A549 treated with dexamethasone at 1 μM for 4 hours (cell line): ENCODE data around the gene CT47A7. TPM values are rescaled to one million over a fixed set of nuclear protein-coding genes. Genes with fewer than 3 reads are reported as not detected.

Experiments
- total RNA-seq: library from RNA; stranded (reverse); fragments of 200-300 nt; extraction: Qiagen RNA extraction; gene quantifications from 5 replicates; pipeline ENCODE4 v1.2.3, GENCODE V29; 2022

Gene CT47A7
- total RNA-seq = not detected in 5 replicates

DNA sequence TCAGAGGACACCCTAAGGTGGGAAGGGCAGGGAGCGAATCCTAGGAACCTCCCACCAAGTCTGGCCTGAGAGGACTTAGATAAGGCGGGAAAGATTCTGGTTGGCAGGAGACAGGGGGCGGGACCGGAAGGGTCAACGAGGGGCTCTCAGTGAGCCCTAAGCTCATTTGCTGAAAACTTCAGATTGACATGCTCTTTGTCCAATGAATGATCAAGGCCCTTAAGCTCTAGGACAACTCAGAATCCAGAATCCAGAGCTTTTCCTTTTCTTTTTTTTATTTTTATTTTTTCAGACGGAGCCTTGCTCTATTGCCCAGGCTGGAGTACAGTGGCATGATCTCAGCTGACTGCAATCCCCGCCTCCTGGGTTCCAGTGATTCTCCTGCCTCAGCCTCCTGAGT lies at the start of gene CT47A7:
Gene CT47A7, minus strand, starts transcription at position 101 of the 400 bp plus-strand sequence. CDS start 255 bp downstream, outside the sequence.

GRCh38 chrX:120985660-120986059 lies 29.3 kb upstream of the CT47A7 start, which contains the start of gene CT47A1:
CT47A1 (minus strand) TSS chrX:120985760; CDS start chrX:120985529, 231 bp downstream.

Other genes with a start within 250 kb of the CT47A7 start
- gene CT47B1, start 80.7 kb downstream of the CT47A7 start, total RNA-seq = not detected in 5 replicates
- gene CT47A11, start 19.4 kb downstream of the CT47A7 start, total RNA-seq = not detected in 5 replicates
- not detected in 5 replicates for gene CT47A10, start 14.6 kb downstream of the CT47A7 start, total RNA-seq
- not detected in 5 replicates for gene CT47A9, start 9.7 kb downstream of the CT47A7 start, total RNA-seq
- gene CT47A8, start 4.9 kb downstream of the CT47A7 start, total RNA-seq = not detected in 5 replicates
- gene CT47A6, start 4.9 kb upstream of the CT47A7 start, total RNA-seq = not detected in 5 replicates
- not detected in 5 replicates for gene CT47A5, start 9.7 kb upstream of the CT47A7 start, total RNA-seq
- not detected in 5 replicates for gene CT47A4, start 14.6 kb upstream of the CT47A7 start, total RNA-seq
- gene CT47A3, start 19.5 kb upstream of the CT47A7 start, total RNA-seq = not detected in 5 replicates
- not detected in 5 replicates for gene CT47A2, start 24.3 kb upstream of the CT47A7 start, total RNA-seq
- gene CT47A1, start 29.2 kb upstream of the CT47A7 start, total RNA-seq = not detected in 5 replicates
- 1.8 to 2.4 TPM (median 2.0 TPM) in 5 replicates for gene GLUD2, start 91.0 kb upstream of the CT47A7 start, total RNA-seq